ENCODE measurements around the gene ANKRD12. TPM values are rescaled to one million over a fixed set of nuclear protein-coding genes. Genes with fewer than 3 reads are reported as not detected.

ANKRD12 gene
- total and polyA plus RNA-seq, 2 experiments from 2014 or later, result 23.9 to 92.4 TPM

GRCh38 chr18:9175115-9175514 is 38.5 kb downstream of the ANKRD12 start:
- ATAC-seq, result no peak
- no peak overlapping the region for H2AFZ ChIP-seq
- no peaks in the 10 kb centered on the region for H3F3A ChIP-seq (replicated peaks; ENCODE audit: low read depth)
- DNase-seq (ENCODE audit: low spot score), result no peak
- no peaks in the 10 kb centered on the region; the same call in 1 of the 2 replicates for H4K20me1 ChIP-seq (replicated peaks; ENCODE audit: insufficient read depth)
- H3K4me3 ChIP-seq, result no peak overlapping the region
- H3K27ac ChIP-seq (ENCODE audit: low read depth), result no peak overlapping the region
- H3K9me3 Mint-ChIP-seq, result peaks cover 13% of the 10 kb centered on the region; the same call in 2 of the 3 replicates
- H3K9me2 ChIP-seq (ENCODE audit: insufficient read depth), result peaks cover 4% of the 10 kb centered on the region; the same call in 1 of the 2 replicates
- peaks cover 3% of the 10 kb centered on the region for H3K27me3 Mint-ChIP-seq (ENCODE audit: insufficient read depth, low read depth, poor library complexity)
- H3K4me1 ChIP-seq (ENCODE audit: insufficient read depth), result no peaks in the 10 kb centered on the region
- no peak overlapping the region for H3K4me3 Mint-ChIP-seq
- no peak overlapping the region for H3K27ac Mint-ChIP-seq
- H3K27me3 ChIP-seq (ENCODE audit: insufficient read depth), result no peaks in the 10 kb centered on the region
- H3K79me2 ChIP-seq (replicated peaks; ENCODE audit: insufficient read depth), result peaks cover 90% of the 10 kb centered on the region
- H3K4me2 ChIP-seq, result no peak overlapping the region
- H3K36me3 ChIP-seq (ENCODE audit: insufficient read depth), result no peaks in the 10 kb centered on the region
- H3K36me3 Mint-ChIP-seq (ENCODE audit: low read depth), result peaks cover 25% of the 10 kb centered on the region
- no peak for TF ChIP-seq CTCF (conservative IDR thresholded peaks at IDR 0.05; ENCODE audit: low read depth in 2 of 2)
- TF ChIP-seq, protein P1, sequence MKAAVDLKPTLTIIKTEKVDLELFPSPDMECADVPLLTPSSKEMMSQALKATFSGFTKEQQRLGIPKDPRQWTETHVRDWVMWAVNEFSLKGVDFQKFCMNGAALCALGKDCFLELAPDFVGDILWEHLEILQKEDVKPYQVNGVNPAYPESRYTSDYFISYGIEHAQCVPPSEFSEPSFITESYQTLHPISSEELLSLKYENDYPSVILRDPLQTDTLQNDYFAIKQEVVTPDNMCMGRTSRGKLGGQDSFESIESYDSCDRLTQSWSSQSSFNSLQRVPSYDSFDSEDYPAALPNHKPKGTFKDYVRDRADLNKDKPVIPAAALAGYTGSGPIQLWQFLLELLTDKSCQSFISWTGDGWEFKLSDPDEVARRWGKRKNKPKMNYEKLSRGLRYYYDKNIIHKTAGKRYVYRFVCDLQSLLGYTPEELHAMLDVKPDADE (IDR thresholded peaks at IDR 0.05), result no peak
- peaks cover 2% of the 10 kb centered on the region; the same call in 1 of the 3 replicates for H3K4me1 Mint-ChIP-seq

DNA sequence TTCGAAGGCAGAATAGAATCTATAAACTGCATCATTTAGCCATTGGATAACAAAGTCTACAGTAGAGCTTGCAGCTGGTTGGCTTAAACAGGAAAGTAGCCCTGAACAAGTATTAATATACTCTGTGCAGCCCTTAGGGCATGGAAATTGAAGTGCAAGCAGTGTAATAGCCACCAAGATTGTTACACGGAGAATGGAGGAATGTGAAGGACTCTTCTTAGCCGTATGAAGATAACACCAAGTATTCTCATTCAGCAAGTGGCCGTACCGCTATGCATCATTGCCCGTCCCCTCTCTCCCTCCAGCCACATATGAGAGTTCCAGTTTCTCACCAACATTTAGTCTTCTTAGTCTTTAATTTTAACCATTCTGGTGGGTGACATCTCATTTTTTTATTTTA is 40.5 kb downstream of the ANKRD12 start:
- Mint-ChIP-seq H3K36me3 (ENCODE audit: low read depth) (peaks cover 10% of the 10 kb centered on the region), H3K27ac (no peak overlapping the region), H3K4me1 (peaks cover 2% of the 10 kb centered on the region; the same call in 1 of the 3 replicates), H3K4me3 (no peak overlapping the region), H3K27me3 (ENCODE audit: insufficient read depth, low read depth, poor library complexity) (peaks cover 3% of the 10 kb centered on the region), H3K9me3 (peaks cover 4% of the 10 kb centered on the region; the same call in 2 of the 3 replicates)
- Histone ChIP-seq H2AFZ (no peak overlapping the region), H3K9me2 (ENCODE audit: insufficient read depth) (peaks cover 4% of the 10 kb centered on the region; the same call in 1 of the 2 replicates), H4K20me1 (replicated peaks; ENCODE audit: insufficient read depth) (no peaks in the 10 kb centered on the region; the same call in 1 of the 2 replicates), H3K4me1 (ENCODE audit: insufficient read depth) (no peaks in the 10 kb centered on the region), H3K79me2 (replicated peaks; ENCODE audit: insufficient read depth) (peaks cover 88% of the 10 kb centered on the region), H3K27me3 (ENCODE audit: insufficient read depth) (no peaks in the 10 kb centered on the region), H3K36me3 (ENCODE audit: insufficient read depth) (no peaks in the 10 kb centered on the region), H3K4me3 (no peak overlapping the region), H3K4me2 (no peak overlapping the region), H3F3A (replicated peaks; ENCODE audit: low read depth) (no peaks in the 10 kb centered on the region), H3K27ac (ENCODE audit: low read depth) (no peak overlapping the region)
- no peak for ATAC-seq
- no peak for DNase-seq (ENCODE audit: low spot score)
- TF ChIP-seq, protein P1 (IDR thresholded peaks at IDR 0.05), result no peak
- TF ChIP-seq, protein P2, sequence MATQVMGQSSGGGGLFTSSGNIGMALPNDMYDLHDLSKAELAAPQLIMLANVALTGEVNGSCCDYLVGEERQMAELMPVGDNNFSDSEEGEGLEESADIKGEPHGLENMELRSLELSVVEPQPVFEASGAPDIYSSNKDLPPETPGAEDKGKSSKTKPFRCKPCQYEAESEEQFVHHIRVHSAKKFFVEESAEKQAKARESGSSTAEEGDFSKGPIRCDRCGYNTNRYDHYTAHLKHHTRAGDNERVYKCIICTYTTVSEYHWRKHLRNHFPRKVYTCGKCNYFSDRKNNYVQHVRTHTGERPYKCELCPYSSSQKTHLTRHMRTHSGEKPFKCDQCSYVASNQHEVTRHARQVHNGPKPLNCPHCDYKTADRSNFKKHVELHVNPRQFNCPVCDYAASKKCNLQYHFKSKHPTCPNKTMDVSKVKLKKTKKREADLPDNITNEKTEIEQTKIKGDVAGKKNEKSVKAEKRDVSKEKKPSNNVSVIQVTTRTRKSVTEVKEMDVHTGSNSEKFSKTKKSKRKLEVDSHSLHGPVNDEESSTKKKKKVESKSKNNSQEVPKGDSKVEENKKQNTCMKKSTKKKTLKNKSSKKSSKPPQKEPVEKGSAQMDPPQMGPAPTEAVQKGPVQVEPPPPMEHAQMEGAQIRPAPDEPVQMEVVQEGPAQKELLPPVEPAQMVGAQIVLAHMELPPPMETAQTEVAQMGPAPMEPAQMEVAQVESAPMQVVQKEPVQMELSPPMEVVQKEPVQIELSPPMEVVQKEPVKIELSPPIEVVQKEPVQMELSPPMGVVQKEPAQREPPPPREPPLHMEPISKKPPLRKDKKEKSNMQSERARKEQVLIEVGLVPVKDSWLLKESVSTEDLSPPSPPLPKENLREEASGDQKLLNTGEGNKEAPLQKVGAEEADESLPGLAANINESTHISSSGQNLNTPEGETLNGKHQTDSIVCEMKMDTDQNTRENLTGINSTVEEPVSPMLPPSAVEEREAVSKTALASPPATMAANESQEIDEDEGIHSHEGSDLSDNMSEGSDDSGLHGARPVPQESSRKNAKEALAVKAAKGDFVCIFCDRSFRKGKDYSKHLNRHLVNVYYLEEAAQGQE (IDR thresholded peaks at IDR 0.05; ENCODE audit: unreplicated experiment), result no peak
- TF ChIP-seq CREB1 (CRISPR knock-in tag; IDR thresholded peaks at IDR 0.05; ENCODE audit: low read depth) (no peak), STAT1 (IDR thresholded peaks at IDR 0.05; ENCODE audit: unreplicated experiment) (no peak), CTCF (conservative IDR thresholded peaks at IDR 0.05; ENCODE audit: low read depth in 2 of 2) (no peak), ZNF331 (CRISPR knock-in tag; IDR thresholded peaks at IDR 0.05; ENCODE audit: low read depth) (no peak), EZH2 (IDR thresholded peaks at IDR 0.05; ENCODE audit: low read depth, unreplicated experiment) (no peak), EZH2phosphoT487 (IDR thresholded peaks at IDR 0.05; ENCODE audit: unreplicated experiment) (no peak), POLR2AphosphoS5 (IDR thresholded peaks at IDR 0.05; ENCODE audit: low read depth) (no peak), JUNB (IDR thresholded peaks at IDR 0.05; ENCODE audit: unreplicated experiment) (no peak), NANOG (IDR thresholded peaks at IDR 0.05; ENCODE audit: borderline replicate concordance) (no peak)
